NCI-H345 treated with DMSO at 0.1 percent for 48 hours (cell line): ENCODE results near the gene ATF6.
"Not testable (repeated sequence)": the region's sequence is repeated elsewhere in the genome, so short reads cannot be mapped to it uniquely, and the experiment has no call there.

Source experiments
- DNase-seq: peaks from one replicate; lab custom pipeline; 2025; ENCODE audit not compliant: unreplicated experiment; lab: John Stamatoyannopoulos, UW

ATF6 gene

DNA sequence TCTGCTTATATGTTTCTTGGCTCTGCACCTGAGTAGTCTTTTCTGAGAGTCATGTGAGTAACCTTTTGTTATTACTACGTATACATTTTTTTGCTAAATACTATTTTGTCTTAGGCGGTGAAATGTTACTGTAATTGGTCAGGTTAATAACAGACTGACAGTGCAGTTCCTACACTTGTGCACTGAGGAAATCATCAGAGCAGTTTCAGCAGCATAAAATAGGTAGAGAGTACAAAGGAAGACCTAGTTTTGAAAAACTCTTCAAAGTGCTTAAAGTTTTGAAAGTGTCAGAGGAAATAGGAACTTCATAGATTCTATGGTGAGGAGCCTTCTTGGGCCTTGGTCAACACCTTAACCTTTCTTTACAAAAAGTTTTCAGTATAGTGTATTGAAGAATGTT, 11.1 kb downstream of the ATF6 start:
- DNase-seq = no peak

DNA sequence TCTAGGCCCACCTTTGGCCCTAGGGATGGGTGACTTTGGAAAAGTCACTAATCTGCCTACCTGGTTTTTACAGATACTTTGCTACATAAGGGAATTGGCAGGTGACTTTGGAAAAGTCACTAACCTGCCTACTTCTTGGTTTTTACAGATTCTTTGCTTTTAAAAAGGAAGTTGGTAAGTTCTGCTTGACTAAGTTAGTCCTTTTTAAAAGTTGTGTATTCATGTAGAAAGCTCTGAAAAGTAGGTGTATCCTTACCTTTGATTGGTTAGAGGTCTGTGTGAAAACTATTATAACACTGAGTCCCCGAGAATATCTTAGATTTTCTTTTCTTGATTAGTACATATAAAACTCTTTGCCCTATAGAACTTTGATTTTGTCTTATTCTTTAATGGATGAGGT, 12.4 kb downstream of the ATF6 start:
- DNase-seq = no peak

DNA sequence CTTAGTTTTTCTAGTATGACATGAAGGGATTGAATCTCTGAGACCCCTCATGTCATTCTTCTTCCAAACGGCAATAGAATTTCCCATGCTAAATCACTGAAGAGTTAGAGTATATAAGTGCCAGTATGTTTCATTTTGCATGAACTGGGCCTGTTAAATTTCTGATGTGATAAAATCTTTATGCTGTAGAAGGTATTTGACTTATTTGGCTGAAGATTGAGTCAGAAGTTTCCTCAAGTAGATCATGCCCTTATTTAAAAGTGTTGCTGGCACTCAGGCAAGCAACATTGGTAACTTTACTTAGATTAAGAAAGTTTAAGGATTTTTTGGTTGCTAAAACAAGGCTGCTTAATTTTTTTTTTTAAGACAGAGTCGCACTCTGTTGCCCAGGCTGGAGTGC, 13.3 kb downstream of the ATF6 start:
- DNase-seq = no peak

DNA sequence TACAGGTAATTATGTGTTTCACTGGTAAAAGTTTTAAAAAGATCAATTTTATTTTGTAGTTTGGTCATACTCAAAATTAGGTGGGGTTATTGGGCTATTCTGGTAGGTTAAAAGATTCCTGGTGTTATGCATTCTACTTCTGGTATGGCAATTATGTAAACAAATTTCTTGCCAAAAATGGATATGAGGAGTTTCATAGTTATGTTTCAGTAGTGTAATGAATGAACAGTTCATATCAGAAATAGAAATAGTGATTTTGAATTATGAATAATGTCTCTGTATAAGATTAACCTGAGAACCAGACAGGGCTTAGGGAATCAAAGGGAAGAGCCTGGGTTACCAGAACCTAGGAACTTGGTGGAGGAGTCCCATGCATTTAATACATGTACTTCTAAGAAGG, 15.9 kb downstream of the ATF6 start:
- DNase-seq = no peak

DNA sequence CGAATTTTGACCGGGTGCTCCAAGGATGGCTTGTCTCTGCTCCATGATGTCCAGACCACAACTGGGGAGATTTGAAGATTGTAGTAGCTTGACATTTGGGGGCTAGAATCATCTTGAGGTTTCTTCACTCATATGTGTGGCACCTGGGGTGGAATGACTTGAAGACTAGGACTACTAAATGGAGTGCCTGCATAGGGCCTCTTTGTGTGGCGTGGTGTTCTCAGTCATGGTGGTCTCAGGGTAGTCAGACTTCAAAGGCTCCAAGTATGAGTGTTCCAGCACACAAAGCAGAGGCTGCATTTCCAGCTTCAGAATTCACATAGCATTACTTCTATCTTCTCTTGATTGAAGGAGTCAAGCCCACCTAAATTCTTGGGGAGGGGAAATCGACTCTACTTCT, 16.8 kb downstream of the ATF6 start:
- DNase-seq = no peak

DNA sequence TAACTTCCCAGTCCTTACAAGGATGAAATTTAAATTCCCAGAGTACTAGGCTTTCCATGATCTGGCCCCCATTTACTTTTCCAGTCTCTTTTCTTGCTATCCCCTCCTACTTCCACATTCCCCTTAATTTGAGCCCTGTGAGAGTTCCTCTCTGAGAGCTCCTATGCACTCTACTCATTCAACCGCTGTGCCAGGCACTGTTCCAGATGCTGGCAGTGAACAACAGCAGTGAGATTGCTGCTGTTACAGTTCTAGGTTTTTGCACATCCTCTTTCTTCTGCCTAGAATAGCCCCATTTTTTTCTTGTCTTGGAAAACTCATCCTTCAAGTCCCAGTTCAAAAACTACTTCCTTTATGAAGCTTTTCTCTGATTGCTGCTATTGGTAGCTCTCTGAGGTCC, 18.8 kb downstream of the ATF6 start:
- DNase-seq = no peak

DNA sequence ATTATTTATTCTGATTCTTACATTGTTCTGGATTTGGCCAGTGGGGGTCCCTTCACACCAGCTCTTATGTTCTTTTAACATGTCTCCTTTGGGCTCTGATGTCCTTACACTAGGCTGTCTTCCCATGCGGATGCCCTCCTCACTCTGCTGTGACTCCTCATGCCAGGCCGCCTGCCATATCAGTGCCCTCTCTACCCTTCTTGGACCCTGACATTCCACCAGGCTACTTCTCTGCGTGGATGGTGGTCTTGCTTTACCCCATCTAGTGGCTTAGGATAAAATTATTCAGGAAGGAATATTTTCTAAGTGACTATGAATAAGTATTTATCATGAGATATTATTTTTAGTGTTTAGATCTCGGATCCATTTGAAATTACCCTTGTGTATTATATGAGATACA, 21.2 kb downstream of the ATF6 start:
- no peak for DNase-seq

DNA sequence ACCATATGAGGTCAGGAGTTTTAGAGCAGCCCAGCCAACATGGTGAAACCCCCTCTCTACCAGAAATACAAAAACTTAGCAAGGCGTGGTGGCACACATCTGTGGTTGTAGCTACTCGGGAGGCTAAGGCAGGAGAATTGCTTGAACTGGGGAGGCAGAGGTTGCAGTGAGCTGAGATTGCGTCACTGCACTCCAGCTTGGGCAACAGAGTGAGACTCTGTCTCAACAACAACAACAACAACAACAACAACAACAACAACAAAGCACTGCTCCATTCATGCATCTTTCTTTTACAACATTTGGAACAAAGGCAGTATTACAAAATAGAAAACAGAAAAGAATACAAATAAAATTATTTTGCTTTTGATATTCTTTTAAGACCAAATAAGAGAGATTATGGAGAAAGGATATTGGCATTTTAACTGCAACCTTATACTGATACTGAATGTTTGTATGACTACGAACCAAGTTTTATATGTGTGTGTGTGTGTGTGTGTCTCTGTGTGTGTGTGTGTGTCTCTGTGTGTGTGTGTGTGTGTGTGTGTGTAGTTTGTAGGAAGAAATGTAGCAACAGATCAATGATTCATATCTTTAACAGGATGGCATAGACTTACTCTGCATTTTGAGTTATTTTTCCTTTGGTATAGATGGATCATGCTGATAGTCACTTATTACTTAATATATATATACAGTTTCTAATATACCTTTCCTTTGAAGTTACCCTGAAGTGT, 24.6 kb downstream of the ATF6 start:
- no peak for DNase-seq

DNA sequence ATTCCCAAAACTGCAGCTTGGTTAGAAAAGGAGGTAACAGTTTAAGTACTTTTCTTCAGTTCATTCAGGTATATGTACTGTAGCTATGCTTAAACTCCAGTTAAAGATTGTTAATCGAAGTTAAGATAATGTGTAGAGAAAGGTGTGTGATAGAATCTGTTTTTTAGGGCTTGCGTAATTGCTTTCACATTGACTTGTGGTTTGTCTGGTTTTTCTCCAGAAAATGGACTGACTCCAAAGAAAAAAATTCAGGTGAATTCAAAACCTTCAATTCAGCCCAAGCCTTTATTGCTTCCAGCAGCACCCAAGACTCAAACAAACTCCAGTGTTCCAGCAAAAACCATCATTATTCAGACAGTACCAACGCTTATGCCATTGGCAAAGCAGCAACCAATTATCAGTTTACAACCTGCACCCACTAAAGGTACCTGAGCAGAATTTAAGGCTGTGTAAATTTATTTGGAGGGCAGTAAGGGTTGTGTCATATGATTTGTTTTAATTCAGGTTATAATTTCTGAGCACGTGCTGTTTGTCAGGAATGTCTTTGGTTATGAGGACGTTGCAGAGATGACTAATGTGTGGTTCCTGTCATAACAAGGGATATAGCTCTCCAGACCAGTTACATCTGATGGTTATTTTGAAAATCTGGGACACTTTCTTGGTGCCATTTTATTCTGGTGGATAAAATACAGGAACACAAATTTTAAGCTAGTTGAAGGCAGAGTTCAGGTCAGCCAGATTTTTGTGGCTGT, 26.0 kb downstream of the ATF6 start:
- DNase-seq = no peak

DNA sequence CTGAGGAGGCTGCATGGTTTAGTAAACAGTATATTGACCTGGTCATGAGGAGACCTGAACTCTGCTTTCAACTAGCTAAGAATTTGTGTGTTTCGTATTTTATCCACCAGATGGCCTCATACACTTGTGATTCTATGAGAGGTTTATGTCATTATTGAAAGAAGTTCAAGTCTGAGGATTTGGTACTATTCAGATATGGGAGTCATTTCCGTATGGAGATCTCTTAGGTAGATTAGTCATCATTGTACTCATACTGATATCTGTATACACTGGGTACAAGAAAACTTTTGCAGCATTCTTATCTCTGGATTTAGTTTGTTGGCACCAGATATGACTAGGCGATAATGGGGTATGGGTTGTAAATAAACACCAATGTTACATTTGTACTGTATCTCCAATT, 26.6 kb downstream of the ATF6 start:
- peak; percentile 35 for DNase-seq

DNA sequence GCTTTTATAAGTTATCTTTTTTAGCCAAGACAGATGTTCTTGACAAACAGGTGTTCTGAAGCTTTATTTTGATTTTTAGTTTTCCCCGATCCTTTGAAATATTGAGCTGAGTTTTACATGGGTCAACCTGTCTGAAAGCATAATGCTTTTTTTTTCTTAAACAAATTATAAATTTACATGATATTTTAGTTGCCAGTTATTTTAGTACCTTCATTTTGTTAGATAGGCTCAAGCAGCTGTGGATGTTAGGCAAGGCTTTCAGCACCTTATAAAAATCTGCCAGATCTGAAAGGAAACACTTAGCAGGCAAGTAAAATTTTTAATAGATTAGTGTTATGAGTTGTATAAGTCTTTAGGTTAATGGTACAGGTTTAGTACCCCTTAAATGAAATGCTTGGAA, 33.7 kb downstream of the ATF6 start:
- no peak for DNase-seq

DNA sequence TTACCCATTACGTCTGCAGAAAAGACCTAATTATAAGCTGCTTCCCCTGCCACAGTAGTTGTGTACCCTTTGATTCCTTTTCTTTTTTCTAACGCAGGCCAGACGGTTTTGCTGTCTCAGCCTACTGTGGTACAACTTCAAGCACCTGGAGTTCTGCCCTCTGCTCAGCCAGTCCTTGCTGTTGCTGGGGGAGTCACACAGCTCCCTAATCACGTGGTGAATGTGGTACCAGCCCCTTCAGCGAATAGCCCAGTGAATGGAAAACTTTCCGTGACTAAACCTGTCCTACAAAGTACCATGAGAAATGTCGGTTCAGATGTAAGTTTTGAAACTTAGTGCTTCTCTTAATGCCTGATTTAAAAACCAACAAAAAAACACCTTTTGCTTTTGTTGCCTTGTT, 35.8 kb downstream of the ATF6 start:
- DNase-seq = no peak

DNA sequence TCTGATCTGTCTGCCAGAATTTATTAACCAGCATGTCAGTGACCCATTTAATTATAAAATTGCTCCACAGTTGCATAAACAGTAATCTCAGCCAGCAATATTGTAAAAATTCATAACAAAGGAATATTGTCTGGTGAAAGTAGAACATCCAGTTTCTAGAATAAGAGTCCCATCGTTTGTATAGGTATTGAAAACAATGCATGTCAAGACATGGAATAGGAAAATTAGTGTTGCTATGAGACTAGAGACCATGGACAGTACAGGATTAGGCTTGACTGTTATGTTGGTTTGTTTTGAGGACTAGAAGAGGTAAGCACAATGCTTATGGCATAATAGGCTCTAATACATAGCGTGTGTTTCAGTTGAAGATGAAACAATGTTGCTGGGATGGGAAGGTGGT, 37.1 kb downstream of the ATF6 start:
- no peak for DNase-seq

DNA sequence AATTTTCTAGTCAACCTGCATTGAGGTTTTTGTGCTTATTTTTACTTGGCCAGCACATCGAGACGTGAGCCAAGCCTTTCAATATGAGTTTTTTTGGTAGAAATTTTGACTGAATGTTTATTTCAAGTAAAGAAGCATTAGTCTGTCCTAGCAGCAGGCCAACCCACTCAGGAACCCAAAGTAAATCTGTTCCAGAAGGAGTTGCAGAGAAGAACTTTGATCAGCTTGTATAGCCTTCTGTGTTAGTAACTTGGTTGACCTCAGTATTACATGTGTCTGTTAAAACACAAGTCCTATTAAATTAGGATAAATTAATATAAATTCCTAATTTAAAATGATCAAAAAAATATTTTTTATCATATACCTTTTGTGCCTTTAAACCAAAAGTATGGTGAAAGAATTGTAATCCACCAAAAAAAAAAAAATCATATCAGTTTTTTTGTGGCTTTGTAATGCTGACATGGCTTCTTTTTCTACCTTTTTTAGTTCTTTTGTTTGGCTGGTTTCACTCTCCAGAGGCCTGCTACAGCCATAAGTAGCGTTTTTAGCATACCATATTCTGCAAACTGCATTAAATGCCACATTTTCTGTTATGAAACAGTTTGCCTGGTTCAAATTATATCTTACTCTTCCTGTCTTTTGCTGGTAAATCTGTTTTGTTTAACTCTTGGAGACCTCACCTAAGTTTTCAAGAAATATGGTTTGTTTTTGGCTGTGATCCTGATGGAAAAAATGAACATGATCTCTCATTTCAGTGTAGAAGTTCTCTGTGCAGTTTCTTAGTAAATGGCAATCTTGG, 39.5 kb downstream of the ATF6 start:
- no peak for DNase-seq

DNA sequence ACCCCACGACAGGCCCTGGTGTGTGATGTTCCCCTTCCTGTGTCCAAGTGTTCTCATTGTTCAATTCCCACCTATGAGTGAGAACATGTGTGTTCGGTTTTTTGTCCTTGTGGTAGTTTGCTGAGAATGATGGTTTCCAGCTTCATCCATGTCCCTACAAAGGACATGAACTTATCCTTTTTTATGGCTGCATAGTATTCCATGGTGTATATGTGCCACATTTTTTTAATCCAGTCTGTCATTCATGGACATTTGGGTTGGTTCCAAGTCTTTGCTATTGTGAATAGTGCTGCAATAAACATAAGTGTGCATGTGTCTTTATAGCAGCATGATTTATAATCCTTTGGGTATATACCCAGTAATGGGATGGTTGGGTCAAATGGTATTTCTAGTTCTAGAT, 43.1 kb downstream of the ATF6 start:
- DNase-seq = not testable (repeated sequence)

DNA sequence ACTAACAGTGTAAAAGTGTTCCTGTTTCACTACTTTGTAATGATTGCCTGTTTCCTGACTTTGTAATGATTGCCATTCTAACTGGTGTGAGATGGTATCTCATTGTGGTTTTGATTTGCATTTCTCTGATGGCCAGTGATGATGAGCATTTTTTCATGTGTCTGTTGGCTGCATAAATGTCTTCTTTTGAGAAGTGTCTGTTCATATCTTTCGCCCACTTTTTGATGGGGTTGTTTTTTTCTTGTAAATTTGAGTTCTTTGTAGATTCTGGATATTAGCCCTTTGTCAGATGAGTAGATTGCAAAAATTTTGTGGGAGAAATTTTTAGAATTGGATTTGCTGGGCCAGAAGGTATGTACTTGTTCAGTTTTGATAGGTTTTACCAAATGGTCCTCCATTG, 43.5 kb downstream of the ATF6 start:
- not testable (repeated sequence) for DNase-seq

DNA sequence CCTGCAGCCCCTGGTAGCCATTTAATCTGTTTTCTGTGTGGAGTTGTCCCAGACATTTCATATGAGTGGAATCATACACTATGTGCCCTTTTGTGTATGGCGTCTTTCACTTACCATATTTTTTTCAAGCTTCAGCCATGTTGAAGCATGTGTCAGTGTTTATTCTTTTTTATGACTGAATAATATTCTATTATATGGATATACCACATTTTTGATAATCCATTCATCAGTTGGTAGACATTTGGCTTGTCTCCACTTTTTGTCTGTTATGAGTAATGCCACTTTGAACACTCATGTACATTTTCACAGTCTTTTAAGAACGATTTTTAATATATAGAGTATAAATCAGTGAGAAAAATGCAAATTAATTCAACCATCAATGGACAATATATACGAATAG, 44.7 kb downstream of the ATF6 start:
- no peak for DNase-seq

DNA sequence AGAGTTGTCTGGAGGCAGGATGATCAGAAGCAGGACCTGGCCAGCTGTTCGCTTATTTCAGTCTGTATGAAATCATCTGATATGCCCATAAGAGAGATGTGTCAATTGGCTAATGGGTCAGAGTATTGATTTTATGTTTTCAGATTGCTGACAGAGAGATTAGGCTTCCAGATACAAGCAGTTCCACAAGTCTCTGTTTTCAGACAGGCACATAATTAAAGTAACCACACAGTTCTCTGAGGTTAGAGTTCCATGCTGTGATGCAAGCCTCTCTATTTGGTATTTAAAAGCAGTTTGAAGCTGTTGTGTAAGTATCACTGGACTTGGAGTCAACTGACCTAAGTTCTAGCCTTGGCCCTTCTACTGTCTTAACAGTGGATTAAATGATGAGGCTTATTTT, 50.1 kb downstream of the ATF6 start:
- no peak for DNase-seq

DNA sequence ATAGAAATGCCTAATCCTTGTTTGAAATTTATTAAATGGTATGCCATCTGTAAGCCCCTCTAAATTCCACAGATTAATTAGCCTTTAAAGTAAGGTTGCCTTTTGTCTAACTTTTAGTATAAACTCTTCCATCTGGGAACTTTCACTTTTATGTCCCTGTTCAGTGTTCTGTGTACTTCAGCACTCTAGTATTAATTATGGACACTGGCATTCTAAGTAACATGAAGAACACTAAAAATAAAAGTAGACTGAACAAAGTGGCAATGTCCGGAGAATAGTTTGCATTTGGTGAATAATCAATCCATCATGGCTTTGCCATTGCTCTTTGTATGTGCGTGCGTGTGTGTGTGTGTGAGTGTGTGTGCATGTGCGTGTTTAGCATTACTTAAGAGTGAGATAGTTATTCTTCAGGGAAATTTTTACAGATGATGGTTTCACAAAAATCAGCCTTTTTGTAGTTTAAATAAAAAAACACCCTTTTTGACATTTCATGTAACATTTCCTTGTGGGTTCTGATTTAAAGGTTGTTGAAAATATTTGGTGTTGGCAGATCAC, 51.1 kb downstream of the ATF6 start:
- DNase-seq = no peak

DNA sequence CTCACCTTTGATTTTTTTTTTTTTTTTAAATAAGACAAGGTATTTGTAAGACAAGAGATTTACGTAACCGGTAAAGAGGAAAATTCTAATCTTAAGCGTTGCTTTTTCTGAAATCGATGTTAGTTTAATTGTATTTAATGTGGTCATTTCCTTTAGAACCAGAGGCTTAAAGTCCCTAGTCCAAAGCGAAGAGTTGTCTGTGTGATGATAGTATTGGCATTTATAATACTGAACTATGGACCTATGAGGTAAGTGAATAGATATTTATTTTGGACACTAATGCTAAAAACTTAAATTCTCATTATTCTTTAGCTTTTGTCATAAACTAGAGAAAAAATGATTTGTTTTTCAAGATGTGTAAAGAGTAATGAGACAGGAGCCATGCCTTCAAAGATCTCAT, 54.8 kb downstream of the ATF6 start:
- no peak for DNase-seq

DNA sequence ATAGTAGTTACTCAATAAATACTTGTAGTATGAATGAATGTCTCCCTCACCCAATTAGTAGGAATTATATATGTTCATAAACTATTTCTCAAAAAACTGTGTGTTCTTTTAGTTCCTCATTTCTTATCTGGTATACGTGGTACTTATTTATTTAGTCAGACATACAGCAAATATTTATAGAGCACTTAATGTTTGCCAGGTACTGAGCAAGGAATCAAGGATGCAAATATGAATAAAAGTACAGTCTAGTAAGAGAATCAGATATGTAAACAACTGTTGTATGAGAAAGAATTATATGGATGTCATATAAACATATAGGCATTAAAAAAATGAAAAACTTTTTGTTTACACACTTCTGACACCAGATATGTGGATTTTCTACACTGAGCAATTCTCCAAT, 58.5 kb downstream of the ATF6 start:
- no peak for DNase-seq

DNA sequence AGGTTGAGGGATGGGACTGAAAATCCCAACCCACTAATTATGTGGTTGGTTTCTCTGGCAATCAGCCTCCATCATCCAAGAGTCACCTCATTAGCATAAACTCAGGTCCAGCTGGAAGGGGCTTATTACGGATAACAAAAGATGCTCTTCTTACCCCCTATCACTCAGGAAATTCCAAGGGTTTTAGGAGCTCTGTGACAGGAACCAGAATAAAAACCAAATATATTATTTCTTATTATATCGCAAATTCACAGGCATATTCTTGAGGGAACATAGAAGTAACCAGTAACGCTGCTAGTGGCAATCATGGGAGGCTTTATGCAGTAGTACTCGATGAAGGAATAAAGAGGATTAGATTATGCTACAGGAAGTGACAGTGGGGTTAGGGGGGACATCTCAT, 59.7 kb downstream of the ATF6 start:
- DNase-seq = no peak
